Kidney epithelial cell (primary cell): ENCODE results near the gene RGS17. TPM values are rescaled to one million over a fixed set of nuclear protein-coding genes. Genes with fewer than 3 reads are reported as not detected.

Experiments
- DNase-seq: peaks from one replicate; pipeline ENCODE4 v3.0.0-alpha.2; 2010; ENCODE audit warnings: low read depth
- H3K27me3 ChIP-seq: 2 replicates; pipeline ENCODE4 v1.6.0; 2011; ENCODE audit warnings: low read length; ENCODE audit not compliant: control insufficient read depth, insufficient read depth
- H3K36me3 ChIP-seq: 2 replicates; pipeline ENCODE4 v1.5.1; 2011; ENCODE audit warnings: low read length; ENCODE audit not compliant: control insufficient read depth, insufficient read depth
- H3K4me3 ChIP-seq: 2 replicates; pipeline ENCODE4 v1.5.1; 2011; ENCODE audit warnings: low read depth, mild to moderate bottlenecking, control low read depth, low read length
- total RNA-seq: library from RNA; depleted of rRNA; stranded (reverse); fragments of >200 nt; gene quantifications from 2 replicates; pipeline ENCODE4 v1.2.3, GENCODE V29; 2015
- TF ChIP-seq, protein P1 (sequence below): IDR thresholded peaks from 2 replicates; pipeline ENCODE4 v1.5.1; 2011; ENCODE audit warnings: mild to moderate bottlenecking, moderate library complexity, low read length, control low read depth, inconsistent platforms; ENCODE audit not compliant: insufficient read depth, poor library complexity, severe bottlenecking

RGS17 gene, protein sequence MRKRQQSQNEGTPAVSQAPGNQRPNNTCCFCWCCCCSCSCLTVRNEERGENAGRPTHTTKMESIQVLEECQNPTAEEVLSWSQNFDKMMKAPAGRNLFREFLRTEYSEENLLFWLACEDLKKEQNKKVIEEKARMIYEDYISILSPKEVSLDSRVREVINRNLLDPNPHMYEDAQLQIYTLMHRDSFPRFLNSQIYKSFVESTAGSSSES
- 11.2 and 14.1 TPM in 2 replicates for total RNA-seq

DNA sequence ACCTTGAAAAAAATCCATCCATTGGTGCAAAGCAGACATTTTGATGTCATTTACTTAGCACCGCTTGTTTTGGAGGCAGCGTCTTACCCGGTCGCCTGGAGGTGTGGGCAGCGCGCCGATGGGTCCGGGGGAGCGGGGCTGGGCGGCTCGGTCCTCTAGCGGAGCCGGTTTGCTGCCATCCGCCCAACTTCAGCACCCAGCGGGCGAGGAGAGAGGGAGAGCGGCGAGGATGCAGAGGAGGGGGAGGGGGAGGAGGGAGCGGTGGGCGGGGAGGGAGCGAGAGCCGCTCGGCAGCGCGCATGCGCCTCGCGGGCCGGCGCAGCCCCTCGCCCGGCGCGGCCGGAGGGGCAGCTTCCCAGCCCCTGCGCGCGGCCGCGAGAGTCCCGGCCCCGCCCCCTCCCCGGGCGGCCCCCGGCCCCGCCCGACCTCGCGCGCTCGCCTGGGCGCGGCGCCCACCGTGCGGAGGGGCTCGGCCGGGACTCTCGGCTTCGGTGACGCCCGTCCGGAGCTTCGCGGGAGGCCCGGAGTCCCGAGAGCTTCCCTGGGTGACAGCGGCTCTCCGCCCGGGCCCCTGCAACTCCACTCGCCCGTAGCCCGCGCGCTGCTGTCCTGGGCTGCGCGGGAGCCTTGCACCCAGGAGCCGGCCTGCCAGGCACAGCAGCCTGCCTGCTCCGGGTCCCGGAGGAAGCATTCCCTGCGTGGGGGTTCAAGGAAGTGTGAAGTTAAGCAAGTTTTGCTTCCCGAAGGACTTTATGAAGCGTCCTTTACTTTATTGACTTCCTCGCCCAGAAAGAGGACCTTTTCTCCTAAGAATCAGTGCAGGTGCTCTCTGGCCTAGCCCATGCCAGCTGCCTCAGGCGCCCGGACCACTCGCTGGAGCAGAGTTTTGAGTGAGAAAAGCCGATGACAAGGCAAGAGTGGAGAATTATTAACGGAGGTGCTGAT lies at the start of gene RGS17:
RGS17 (minus strand) TSS at position 246 of the 945 bp plus-strand sequence. CDS start 87,264 bp downstream, outside the sequence.
- TF ChIP-seq, protein P1, sequence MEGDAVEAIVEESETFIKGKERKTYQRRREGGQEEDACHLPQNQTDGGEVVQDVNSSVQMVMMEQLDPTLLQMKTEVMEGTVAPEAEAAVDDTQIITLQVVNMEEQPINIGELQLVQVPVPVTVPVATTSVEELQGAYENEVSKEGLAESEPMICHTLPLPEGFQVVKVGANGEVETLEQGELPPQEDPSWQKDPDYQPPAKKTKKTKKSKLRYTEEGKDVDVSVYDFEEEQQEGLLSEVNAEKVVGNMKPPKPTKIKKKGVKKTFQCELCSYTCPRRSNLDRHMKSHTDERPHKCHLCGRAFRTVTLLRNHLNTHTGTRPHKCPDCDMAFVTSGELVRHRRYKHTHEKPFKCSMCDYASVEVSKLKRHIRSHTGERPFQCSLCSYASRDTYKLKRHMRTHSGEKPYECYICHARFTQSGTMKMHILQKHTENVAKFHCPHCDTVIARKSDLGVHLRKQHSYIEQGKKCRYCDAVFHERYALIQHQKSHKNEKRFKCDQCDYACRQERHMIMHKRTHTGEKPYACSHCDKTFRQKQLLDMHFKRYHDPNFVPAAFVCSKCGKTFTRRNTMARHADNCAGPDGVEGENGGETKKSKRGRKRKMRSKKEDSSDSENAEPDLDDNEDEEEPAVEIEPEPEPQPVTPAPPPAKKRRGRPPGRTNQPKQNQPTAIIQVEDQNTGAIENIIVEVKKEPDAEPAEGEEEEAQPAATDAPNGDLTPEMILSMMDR = no peak
- no peaks in the 10 kb centered on the region for H3K27me3 ChIP-seq
- no peak for DNase-seq

DNA sequence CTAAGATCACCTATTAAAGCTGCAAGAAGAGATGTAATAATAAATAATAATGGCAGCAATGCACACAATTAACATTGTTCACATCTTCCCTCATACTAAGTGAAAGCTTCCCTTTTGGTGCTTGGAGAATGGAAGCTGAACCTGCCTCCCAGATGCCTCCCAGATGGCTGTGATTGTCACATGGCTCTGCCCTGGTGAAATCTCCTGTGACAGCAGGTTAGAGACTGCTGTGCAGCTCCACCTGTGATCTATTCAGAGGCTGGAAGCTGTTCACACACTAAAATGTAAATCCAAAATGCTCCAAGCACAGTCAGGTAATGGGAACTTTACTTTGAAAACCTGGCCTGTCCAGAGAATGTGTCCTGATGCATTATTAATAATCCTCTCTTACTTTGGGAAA lies 41.7 kb upstream of the RGS17 start:
- TF ChIP-seq, protein P1 = no peak
- H3K4me3 ChIP-seq = no peak overlapping the region
- no peaks in the 10 kb centered on the region for H3K36me3 ChIP-seq
- H3K27me3 ChIP-seq = no peaks in the 10 kb centered on the region
- no peak for DNase-seq

More for the DNA sequence above, at the start of gene RGS17:
- H3K4me3 ChIP-seq = peak within 1 kb of the TSS; percentile 88
- H3K36me3 ChIP-seq = no peaks in the 10 kb centered on the region

DNA sequence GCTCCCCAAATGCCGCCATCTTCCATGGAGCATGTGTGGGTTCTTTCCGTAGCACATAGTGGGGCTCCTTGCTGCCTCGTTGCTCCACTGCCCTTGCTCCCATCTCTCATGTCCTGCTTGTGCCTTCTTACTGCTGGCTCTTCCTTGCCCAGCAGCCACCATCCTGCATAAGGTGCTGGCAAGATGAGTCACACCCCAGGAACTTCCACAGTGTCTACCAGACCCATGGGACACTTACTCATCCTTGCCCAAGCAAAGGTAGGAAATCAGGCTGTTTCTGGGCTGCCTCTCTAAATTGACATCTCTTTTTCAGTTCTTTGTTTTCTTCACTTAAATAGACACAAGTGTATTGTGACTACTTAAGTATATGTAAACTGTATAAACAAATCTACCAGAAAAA lies 39.4 kb upstream of the RGS17 start:
- H3K36me3 ChIP-seq = no peaks in the 10 kb centered on the region
- H3K27me3 ChIP-seq = no peaks in the 10 kb centered on the region
- TF ChIP-seq, protein P1 = no peak
- DNase-seq = peak; percentile 77
- no peak overlapping the region for H3K4me3 ChIP-seq

DNA sequence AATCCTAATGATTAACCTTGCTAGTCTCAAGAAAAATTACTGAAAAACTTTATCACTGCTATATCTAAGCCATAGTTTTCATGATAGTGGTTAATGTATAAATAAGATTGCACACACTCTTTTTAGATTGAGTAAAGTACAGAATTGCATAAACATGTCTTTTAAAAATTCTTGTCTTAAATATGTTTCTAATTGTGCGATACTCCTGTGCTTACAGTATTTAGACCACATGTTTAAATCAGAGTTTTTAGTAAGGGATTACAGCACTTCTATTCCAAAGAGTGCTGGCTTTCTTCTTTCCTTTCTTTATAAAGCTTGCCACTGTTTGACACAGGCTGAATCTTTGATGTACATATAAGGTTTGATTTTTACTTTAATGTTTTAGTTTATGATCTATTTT lies 36.8 kb upstream of the RGS17 start:
- TF ChIP-seq, protein P1 = no peak
- H3K27me3 ChIP-seq = no peaks in the 10 kb centered on the region
- H3K36me3 ChIP-seq = no peaks in the 10 kb centered on the region
- H3K4me3 ChIP-seq = no peak overlapping the region
- no peak for DNase-seq

DNA sequence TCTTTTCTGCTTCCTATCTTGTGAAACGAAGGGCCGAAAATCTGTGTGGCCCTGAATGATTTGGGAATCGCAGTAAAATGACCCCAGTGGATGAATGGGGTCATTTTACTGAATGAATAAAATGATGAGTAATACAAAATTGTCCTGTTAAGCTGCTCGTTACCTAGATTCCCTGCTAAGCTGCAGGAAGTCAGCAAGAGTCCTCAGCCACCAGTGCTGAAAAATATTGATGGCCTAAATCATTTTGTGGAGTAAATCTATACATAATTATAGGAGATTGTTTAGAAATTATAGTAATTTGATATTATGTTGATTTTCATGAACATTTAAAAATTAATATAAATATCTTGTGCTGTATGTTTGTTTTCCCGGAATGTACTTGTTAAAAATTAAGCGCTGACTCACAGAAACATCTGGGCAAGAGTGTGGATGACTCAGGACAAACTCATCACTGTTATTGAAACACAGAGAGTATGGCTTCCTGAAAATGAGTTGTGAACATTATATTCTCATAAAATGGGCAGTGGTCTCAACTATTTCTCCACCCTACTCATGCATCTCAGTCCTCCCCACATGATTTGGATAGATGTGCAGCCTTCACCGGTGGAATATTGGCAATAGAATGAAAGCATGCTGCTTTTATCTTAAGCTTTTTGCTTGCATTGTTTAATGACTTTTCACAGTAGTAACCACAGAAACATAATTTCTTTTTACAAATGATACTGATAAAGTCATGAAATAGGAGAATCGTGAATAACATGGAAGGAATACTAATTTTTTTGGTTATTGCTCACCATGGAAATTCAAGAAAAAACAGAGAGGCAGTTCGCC lies 36.2 kb upstream of the RGS17 start:
- H3K4me3 ChIP-seq = no peak overlapping the region
- H3K36me3 ChIP-seq = no peaks in the 10 kb centered on the region
- DNase-seq = peak; percentile 72
- TF ChIP-seq, protein P1 = no peak
- H3K27me3 ChIP-seq = no peaks in the 10 kb centered on the region
